ENCODE measurements around the gene PLEKHM3. TPM values are rescaled to one million over a fixed set of nuclear protein-coding genes. Genes with fewer than 3 reads are reported as not detected.

PLEKHM3 gene
- total RNA-seq, 1 donor from 2014 or later = 12.1 TPM

- no peak for TF ChIP-seq CTCF (conservative IDR thresholded peaks at IDR 0.05)
- H3K4me1 Mint-ChIP-seq (ENCODE audit: unreplicated experiment) = peaks cover 12% of the 10 kb centered on the region
- H3K4me3 Mint-ChIP-seq = no peak overlapping the region
- H3K27me3 Mint-ChIP-seq = peaks cover 6% of the 10 kb centered on the region
- no peaks in the 10 kb centered on the region for H3K9me3 Mint-ChIP-seq
- peaks cover 18% of the 10 kb centered on the region for H3K36me3 Mint-ChIP-seq
- H3K27ac Mint-ChIP-seq = no peak overlapping the region
- no peak for DNase-seq (ENCODE audit: extremely low spot score, unreplicated experiment)
Observed at GRCh38 chr2:207939342-207940108, 85.8 kb downstream of the PLEKHM3 start.

GRCh38 chr2:207938886-207939285 is 86.4 kb downstream of the PLEKHM3 start:
- DNase-seq (ENCODE audit: extremely low spot score, unreplicated experiment) = no peak
- Mint-ChIP-seq H3K27ac (no peak overlapping the region), H3K9me3 (no peaks in the 10 kb centered on the region), H3K4me1 (ENCODE audit: unreplicated experiment) (peaks cover 12% of the 10 kb centered on the region), H3K4me3 (no peak overlapping the region), H3K27me3 (peaks cover 6% of the 10 kb centered on the region), H3K36me3 (peaks cover 13% of the 10 kb centered on the region)
- no peak for TF ChIP-seq CTCF (conservative IDR thresholded peaks at IDR 0.05)

DNA sequence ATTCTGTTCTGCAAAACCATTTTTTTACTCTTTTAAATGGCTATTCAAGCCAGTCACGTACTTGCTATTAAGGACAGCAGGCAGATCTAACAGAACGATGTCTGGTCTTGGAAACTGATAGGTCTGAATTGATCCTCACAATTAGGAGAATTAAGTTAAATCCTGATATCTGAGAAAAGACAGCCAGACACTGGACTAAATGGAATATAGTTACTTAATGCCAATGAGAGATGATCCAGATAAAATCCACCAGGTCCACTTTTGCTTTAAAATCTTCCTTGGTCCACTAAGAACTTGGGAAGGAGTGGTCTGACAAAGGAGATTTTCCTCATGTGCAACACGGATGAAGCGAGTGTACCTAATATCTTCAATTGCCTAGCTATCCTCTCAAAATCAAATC is 86.9 kb downstream of the PLEKHM3 start:
- H3K36me3 Mint-ChIP-seq = peaks cover 11% of the 10 kb centered on the region
- peaks cover 6% of the 10 kb centered on the region for H3K27me3 Mint-ChIP-seq
- H3K4me1 Mint-ChIP-seq (ENCODE audit: unreplicated experiment) = peaks cover 12% of the 10 kb centered on the region
- TF ChIP-seq CTCF (conservative IDR thresholded peaks at IDR 0.05) = no peak
- no peaks in the 10 kb centered on the region for H3K9me3 Mint-ChIP-seq
- no peak overlapping the region for H3K4me3 Mint-ChIP-seq
- no peak overlapping the region for H3K27ac Mint-ChIP-seq
- no peak for DNase-seq (ENCODE audit: extremely low spot score, unreplicated experiment)

GRCh38 chr2:207937823-207938222 is 87.5 kb downstream of the PLEKHM3 start:
- peaks cover 11% of the 10 kb centered on the region for H3K36me3 Mint-ChIP-seq
- peaks cover 12% of the 10 kb centered on the region for H3K4me1 Mint-ChIP-seq (ENCODE audit: unreplicated experiment)
- H3K9me3 Mint-ChIP-seq = no peaks in the 10 kb centered on the region
- TF ChIP-seq CTCF (conservative IDR thresholded peaks at IDR 0.05) = no peak
- H3K27ac Mint-ChIP-seq = no peak overlapping the region
- no peak for DNase-seq (ENCODE audit: extremely low spot score, unreplicated experiment)
- no peak overlapping the region for H3K4me3 Mint-ChIP-seq
- peaks cover 6% of the 10 kb centered on the region for H3K27me3 Mint-ChIP-seq

- Mint-ChIP-seq H3K27me3 (peaks cover 6% of the 10 kb centered on the region), H3K27ac (no peak overlapping the region), H3K9me3 (no peaks in the 10 kb centered on the region), H3K4me1 (ENCODE audit: unreplicated experiment) (peaks cover 12% of the 10 kb centered on the region), H3K4me3 (no peak overlapping the region), H3K36me3 (peaks cover 11% of the 10 kb centered on the region)
- no peak for DNase-seq (ENCODE audit: extremely low spot score, unreplicated experiment)
- TF ChIP-seq CTCF (conservative IDR thresholded peaks at IDR 0.05) = no peak
Observed at GRCh38 chr2:207937253-207937652, 88.1 kb downstream of the PLEKHM3 start.

All from type B pancreatic cell (in vitro differentiated cells).